Hematopoietic multipotent progenitor cell treated with erythropoietin and hydrocortisone succinate and interleukin-3 and kit ligand, for 4 days (in vitro differentiated cells): ENCODE results near the gene DBX1.
A peak's percentile ranks its signal among the peaks of the same experiment; 100 is the strongest.

Experiments used
- DNase-seq: peaks from one replicate; pipeline ENCODE4 v3.0.0-alpha.2; 2015

DBX1 gene

GRCh38 chr11:20120134-20120925 is 39.9 kb downstream of the DBX1 start:
- DNase-seq: no peak

GRCh38 chr11:20119315-20119714 is 41.0 kb downstream of the DBX1 start:
- DNase-seq: no peak

GRCh38 chr11:20118209-20118608 is 42.1 kb downstream of the DBX1 start:
- DNase-seq: no peak

- DNase-seq: no peak
These were observed 43.0 kb downstream of the DBX1 start for GRCh38 chr11:20117291-20117690.

GRCh38 chr11:20116825-20117224 is 43.5 kb downstream of the DBX1 start:
- no peak for DNase-seq

- no peak for DNase-seq
These were observed 45.7 kb downstream of the DBX1 start for GRCh38 chr11:20114588-20114987.

- no peak for DNase-seq
These were observed 47.2 kb downstream of the DBX1 start for GRCh38 chr11:20113149-20113438.

GRCh38 chr11:20112291-20113148 is 47.8 kb downstream of the DBX1 start:
- peak; percentile 84 for DNase-seq

- no peak for DNase-seq
These were observed 48.4 kb downstream of the DBX1 start for GRCh38 chr11:20111871-20112270.

- DNase-seq: peak; percentile 75
These were observed 49.2 kb downstream of the DBX1 start for GRCh38 chr11:20110908-20111669.

GRCh38 chr11:20109731-20110445 is 50.4 kb downstream of the DBX1 start:
- no peak for DNase-seq
